ENCODE measurements around the gene SGPL1. TPM values are rescaled to one million over a fixed set of nuclear protein-coding genes. Genes with fewer than 3 reads are reported as not detected.

SGPL1 gene
- polyA plus RNA-seq, 6 donors from 2014 or later = 16.2 to 21.1 (median 17.7) TPM

DNA sequence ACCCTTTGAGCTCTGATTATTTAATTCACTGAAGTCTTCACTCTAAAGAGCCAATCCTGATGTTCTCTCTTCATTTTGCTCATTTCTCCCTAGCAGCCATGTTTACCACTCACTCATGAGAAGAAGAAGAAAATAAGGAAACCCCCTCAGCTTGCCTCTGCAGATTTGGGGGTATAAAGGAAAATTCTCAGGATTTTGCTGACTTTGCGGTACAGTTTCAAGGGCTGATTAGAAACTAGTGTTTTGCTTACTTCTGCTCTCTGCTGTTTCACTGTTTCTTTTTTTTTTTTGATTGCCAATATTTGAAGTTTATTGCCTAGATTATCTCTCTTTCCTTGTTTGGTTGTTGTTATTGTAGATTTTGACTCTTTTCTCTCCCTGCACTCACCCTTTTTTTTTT is 49.2 kb downstream of the SGPL1 start:
- no peak for DNase-seq
- no peaks in the 10 kb centered on the region for H3K27me3 Mint-ChIP-seq
- peaks cover 24 to 32% of the 10 kb centered on the region in 2 donors for H3K36me3 Mint-ChIP-seq
- no peaks in the 10 kb centered on the region for H3K9me3 Mint-ChIP-seq
- H3K4me3 Mint-ChIP-seq = no peak overlapping the region
- H3K27ac Mint-ChIP-seq = peak overlapping the region in 1 of 6 donors; percentile 6
- H3K4me1 Mint-ChIP-seq = peaks cover 0 to 4% (median 0%) of the 10 kb centered on the region in 3 donors
- no peak for ATAC-seq (ENCODE audit: low read depth in 2 of 2)

DNA sequence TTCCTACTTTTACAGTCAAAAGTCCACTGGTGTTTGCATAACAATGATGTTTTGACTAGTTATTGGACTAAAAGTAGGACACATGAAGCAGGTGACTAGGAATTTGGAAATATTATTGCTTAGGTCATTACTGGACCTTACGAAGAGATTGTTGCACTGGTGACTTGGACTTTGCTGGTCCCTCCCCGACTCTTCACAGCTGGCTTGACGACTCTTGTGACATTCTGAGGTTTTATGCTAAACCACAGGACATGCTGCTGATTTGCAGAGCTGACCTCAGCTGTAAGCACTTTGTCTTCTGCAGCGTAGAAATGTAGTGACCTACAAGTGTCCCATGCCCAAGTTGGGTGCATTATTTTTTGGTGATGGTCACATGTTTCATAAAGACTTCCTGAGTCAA is 50.7 kb downstream of the SGPL1 start:
- ATAC-seq (ENCODE audit: low read depth in 2 of 2) (no peak), DNase-seq (no peak)
- Mint-ChIP-seq H3K27me3 (no peaks in the 10 kb centered on the region), H3K4me1 (peaks cover 0 to 4% (median 0%) of the 10 kb centered on the region in 3 donors), H3K4me3 (no peak overlapping the region), H3K27ac (peak overlapping the region in 1 of 6 donors; percentile 39), H3K36me3 (peaks cover 17% of the 10 kb centered on the region in 2 donors), H3K9me3 (no peaks in the 10 kb centered on the region)

DNA sequence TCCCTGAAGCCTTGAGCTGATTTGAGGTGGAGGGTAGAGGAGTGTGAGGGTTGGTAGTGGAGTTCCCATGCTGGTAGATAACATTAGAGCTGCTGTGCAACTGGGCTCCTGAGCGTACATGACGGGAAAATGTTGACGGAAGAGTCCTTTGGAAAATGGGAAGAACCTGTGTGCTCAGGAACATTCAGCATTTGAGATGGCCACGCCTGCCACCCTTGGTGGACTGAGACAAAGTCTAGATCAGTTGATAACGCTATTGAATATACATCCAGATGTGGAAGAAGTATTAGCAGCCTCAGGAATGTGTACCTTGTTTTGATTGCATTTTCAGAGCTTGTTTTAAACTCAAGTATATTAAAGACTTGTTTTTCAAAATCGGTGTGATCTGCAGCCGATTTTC is 56.5 kb downstream of the SGPL1 start:
- Mint-ChIP-seq H3K9me3 (no peaks in the 10 kb centered on the region), H3K36me3 (peaks cover 5 to 17% of the 10 kb centered on the region in 2 donors), H3K4me1 (no peaks in the 10 kb centered on the region), H3K27ac (peak overlapping the region in 1 of 6 donors; percentile 69), H3K4me3 (peak overlapping the region in 1 of 8 donors; percentile 47), H3K27me3 (no peaks in the 10 kb centered on the region)
- DNase-seq (no peak), ATAC-seq (ENCODE audit: low read depth in 2 of 2) (no peak)

DNA sequence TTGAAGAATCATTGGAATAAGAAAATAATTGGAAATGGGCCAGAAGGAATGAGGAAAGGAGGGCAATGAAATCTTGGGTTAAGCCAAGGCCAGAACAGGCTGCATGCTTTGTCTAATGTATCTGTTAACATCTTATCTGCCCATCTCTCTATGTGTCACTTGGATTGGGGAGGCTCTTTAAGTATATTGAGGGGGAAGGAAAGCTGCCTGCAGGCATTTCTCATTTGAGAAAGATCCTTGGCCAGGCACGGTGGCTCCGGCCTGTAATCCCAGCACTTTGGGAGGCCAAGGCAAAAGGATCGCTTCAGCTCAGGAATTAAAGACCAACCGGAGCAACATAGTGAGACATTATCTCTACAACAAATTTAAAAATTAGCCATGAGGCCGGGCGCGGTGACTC is 58.3 kb downstream of the SGPL1 start:
- no peak for ATAC-seq (ENCODE audit: low read depth in 2 of 2)
- no peaks in the 10 kb centered on the region for H3K27me3 Mint-ChIP-seq
- peak overlapping the region in 2 of 6 donors; percentile 9 to 67 for H3K27ac Mint-ChIP-seq
- peaks cover 0 to under 1% (median 0%) of the 10 kb centered on the region in 3 donors for H3K4me1 Mint-ChIP-seq
- H3K9me3 Mint-ChIP-seq = no peaks in the 10 kb centered on the region
- DNase-seq = no peak
- peaks cover 5 to 22% of the 10 kb centered on the region in 2 donors for H3K36me3 Mint-ChIP-seq
- H3K4me3 Mint-ChIP-seq = no peak overlapping the region

DNA sequence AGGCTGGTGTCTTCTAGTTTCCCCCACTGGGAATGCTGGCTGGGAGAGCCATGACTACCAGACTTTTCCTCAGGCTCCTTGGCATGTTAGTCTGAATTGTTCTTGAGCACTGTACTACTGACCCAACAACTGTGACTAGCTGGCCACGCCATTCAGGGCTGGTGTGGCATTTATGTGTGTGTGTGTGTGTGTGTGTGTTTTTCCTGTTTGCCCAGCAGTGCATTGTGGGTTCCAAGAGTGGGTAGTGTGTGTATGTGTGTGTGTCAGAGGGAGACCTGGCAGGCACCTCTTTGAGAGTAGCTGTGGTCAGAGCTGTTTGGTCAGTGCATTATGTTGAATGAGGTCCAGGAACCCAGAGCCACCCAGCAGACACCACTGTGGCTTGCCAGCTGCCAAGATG is 63.5 kb downstream of the SGPL1 start:
- no peak for DNase-seq
- Mint-ChIP-seq H3K27ac (peak overlapping the region in 3 of 6 donors; percentile 9 to 83 (median 25)), H3K9me3 (no peaks in the 10 kb centered on the region), H3K4me1 (peaks cover 4 to 7% (median 5%) of the 10 kb centered on the region in 3 donors), H3K4me3 (no peak overlapping the region), H3K27me3 (no peaks in the 10 kb centered on the region), H3K36me3 (peaks cover 4 to 8% of the 10 kb centered on the region in 2 donors)
- ATAC-seq (ENCODE audit: low read depth in 2 of 2) = no peak

DNA sequence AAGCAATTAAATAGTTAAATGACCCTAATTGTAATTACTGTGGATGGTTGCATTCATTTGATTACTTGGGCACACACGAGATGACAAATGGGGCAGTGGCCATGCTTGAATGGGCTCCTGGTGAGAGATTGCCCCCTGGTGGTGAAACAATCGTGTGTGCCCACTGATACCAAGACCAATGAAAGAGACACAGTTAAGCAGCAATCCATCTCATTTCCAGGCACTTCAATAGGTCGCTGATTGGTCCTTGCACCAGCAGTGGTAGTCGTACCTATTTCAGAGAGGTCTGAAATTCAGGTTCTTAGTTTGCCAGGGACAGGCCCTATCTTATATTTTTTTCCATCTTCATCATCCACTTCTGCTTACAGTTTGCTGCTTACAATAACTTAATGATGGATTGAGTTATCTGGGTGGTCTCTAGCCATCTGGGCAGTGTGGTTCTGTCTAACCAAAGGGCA is 64.4 kb downstream of the SGPL1 start:
- DNase-seq (peak; percentile 66), ATAC-seq (ENCODE audit: low read depth in 2 of 2) (peak; percentile 95 to 98)
- Mint-ChIP-seq H3K4me3 (no peak overlapping the region), H3K9me3 (no peaks in the 10 kb centered on the region), H3K4me1 (peaks cover 4 to 7% (median 5%) of the 10 kb centered on the region in 3 donors), H3K27me3 (no peaks in the 10 kb centered on the region), H3K36me3 (peaks cover 4 to 8% of the 10 kb centered on the region in 2 donors), H3K27ac (peak overlapping the region in 1 of 6 donors; percentile 15)

DNA sequence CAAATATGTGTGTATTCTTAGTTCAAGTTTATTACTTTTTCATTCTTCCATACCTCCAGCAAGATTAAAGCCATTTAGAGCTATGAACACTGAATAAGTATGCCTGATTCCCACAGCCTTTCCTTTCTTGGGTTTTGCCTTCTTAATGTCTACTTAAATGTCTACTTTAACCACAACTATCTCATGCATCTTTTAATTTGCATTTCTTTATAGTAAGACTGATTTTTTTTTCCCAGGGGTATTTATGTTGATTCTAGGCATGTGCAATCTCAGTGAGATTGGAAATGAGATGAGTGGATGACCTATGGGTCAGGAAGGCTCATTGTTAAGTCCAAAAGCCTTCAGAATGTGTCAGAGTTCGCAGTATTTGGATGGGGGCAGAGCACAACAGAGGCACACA is 69.0 kb downstream of the SGPL1 start:
- H3K4me3 Mint-ChIP-seq = peak overlapping the region in 1 of 8 donors; percentile 14
- H3K9me3 Mint-ChIP-seq = no peaks in the 10 kb centered on the region

DNA sequence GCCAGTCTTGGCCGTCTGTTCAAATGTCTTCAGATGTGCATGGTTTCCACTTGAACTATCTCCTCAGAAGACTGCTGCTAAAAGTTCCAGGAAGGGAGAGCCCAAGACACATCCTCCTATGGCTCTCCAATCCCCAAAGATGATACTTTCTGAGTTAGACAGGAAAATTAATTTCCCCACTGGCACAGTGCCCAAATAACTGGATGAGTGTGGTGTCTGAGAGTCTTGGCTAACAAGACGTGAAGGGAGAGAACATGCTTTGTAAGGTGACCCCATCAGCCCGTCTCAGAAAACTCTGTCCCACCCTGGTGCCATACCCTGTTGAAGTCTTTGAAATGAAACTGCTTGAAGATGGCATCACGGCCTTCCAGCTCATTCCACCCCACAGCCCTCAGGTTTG is 69.7 kb downstream of the SGPL1 start:
- H3K27me3 Mint-ChIP-seq = no peaks in the 10 kb centered on the region
- no peak for ATAC-seq (ENCODE audit: low read depth in 2 of 2)
- H3K4me3 Mint-ChIP-seq = peak overlapping the region in 2 of 8 donors; percentile 3 to 88
- H3K36me3 Mint-ChIP-seq = peaks cover 0 to 4% of the 10 kb centered on the region in 2 donors
- H3K9me3 Mint-ChIP-seq = no peaks in the 10 kb centered on the region
- no peak for DNase-seq
- H3K4me1 Mint-ChIP-seq = peaks cover 4 to 14% (median 5%) of the 10 kb centered on the region in 3 donors
- H3K27ac Mint-ChIP-seq = peak overlapping the region in 1 of 6 donors; percentile 47

More for the DNA sequence above, 69.0 kb downstream of the SGPL1 start:
- H3K27me3 Mint-ChIP-seq = no peaks in the 10 kb centered on the region
- no peak for ATAC-seq (ENCODE audit: low read depth in 2 of 2)
- H3K36me3 Mint-ChIP-seq = peaks cover 0 to 4% of the 10 kb centered on the region in 2 donors
- H3K27ac Mint-ChIP-seq = no peak overlapping the region
- DNase-seq = no peak
- H3K4me1 Mint-ChIP-seq = peaks cover 8 to 16% (median 9%) of the 10 kb centered on the region in 3 donors

DNA sequence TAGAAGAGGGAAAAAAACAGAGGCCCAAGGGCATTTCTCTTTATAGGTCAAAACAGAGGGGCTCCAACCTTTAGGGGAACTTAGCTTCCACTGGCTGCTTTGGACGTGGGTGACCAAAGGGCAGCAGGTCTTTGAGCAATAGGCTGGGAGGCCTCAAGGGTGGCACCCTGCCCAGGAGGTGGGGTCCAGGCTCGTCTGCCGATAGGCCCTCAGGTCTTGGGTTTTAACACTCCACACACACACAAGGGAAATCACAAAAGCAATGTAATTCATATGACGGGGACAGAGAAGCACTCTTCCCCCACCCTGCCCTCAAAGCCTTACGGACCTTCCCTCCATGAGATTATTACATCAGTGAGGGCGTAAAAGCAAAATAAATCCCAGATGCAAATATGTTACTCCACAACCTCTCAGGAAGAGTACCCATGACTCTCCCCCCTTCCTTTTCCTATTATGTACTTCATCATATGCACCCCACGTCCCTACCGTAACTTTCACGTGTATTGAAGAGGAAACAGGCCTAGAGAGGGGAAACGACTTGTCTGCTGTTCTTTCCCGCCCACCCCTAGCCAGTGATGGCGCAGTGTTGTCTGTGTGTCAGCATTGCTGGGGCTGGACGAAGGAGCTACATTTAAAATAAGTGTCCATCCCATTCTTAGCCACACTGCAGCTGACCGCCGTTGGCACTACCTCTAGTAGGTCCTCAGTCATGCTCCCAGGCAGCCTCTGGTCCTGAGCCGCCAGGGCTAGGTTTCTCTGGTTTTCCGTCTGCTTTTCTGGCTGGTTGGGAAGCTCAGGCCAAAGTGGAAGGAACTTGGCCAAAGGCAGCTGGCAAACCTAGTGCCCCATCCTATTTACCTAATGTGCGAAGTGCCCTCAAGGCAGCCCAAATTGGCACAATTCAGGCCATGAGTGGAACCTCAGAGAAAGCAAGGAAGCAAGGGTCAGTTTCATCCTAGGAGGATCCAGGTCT is 70.5 kb downstream of the SGPL1 start:
- no peak for DNase-seq
- no peaks in the 10 kb centered on the region for H3K9me3 Mint-ChIP-seq
- peaks cover 0 to 4% of the 10 kb centered on the region in 2 donors for H3K36me3 Mint-ChIP-seq
- H3K27ac Mint-ChIP-seq = peak overlapping the region in 4 of 6 donors; percentile 2 to 53 (median 36)
- H3K27me3 Mint-ChIP-seq = no peaks in the 10 kb centered on the region
- ATAC-seq (ENCODE audit: low read depth in 2 of 2) = no peak
- H3K4me3 Mint-ChIP-seq = peak overlapping the region in 6 of 8 donors; percentile 34 to 88 (median 56)
- H3K4me1 Mint-ChIP-seq = peaks cover 4 to 14% (median 5%) of the 10 kb centered on the region in 3 donors

DNA sequence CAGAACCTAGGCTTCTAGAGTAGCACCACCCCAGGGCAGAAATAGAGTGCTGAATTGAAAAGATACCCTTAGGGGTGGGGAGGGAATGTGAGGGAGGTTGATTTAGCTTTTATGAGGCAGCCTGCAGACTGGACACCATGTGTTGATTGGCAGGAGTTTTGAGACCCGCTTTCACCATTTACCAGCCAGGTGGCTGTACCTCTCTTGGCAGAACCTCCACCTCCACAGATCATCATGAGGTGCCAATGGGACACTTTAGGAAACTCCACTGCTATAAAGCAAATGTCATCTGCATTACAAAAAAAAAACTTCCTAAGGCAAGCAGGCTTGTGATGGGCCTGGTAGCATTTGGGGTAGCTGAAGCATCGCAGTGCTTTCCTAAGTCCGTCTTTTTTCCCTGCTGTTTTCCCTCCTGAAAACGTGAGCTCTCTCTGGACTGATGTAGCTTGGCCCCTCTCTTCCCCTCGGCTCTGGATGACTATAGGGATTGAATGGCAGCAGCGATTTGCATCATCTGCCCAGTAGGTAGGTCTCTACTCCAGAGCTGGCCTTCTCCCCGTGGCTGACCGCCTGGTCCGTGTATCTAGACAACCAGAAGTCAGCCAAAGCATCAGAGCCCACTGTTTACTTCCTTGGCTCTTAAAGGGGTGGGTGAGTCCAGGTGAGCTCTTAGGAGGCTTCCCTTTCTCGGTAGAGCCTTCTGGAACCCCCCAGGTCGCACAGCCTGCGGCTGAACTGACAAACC is 71.3 kb downstream of the SGPL1 start:
- DNase-seq (no peak), ATAC-seq (ENCODE audit: low read depth in 2 of 2) (no peak)
- H3K27ac Mint-ChIP-seq = peak overlapping the region in 1 of 6 donors; percentile 15
- H3K36me3 Mint-ChIP-seq = peaks cover 0 to 4% of the 10 kb centered on the region in 2 donors
- H3K9me3 Mint-ChIP-seq = no peaks in the 10 kb centered on the region
- peak overlapping the region; percentile 61 to 91 (median 86) for H3K4me3 Mint-ChIP-seq
- H3K27me3 Mint-ChIP-seq = no peaks in the 10 kb centered on the region
- H3K4me1 Mint-ChIP-seq = peaks cover 4 to 14% (median 5%) of the 10 kb centered on the region in 3 donors

DNA sequence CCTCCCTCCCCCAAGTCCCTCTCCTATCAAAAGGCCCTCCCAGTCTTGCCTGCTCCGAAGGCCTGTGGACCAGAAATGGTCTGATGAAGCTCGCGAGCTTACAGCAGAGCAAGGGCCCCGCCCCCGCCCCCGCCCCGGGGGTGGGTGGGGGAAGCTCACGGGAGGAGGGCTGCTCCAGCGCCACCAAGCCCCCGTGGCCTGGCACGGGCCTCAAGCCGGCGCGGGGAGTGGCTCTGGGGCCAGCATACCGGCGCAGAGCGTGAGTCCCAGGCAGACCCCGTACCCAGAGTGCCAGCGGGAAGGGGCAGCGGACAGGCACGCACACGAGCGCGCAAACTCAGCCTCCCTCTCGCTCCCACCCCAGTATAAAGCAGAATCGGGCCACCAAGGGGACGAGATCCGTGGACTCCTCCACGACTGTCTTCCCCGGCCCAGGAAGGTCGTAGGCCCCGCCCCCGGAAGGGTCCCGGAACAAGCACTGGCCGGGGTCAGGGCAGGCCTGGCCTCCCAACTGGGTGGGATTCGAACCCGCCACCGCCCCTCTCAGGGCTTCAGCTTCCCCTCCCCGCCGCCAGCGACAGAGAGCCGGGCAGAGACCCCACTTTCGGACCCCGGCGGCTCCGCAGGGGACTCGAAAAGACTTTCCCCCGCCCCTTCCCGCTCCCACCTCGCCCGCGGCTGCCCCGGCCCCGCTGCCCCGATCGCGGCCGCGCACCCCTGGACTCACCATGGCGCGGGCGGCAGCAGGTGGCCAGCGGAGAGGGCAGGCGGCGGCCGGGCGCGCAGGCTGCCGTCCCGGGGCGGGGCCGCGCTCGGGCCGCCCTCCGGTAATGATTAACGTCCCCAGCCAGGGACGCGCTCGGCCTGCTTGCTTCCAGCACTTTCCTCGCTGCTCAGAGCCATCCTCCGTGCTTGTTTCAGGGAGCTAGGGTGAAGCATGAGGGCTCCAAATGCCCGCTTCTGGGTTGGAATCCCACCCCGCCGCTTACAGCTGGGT is 72.4 kb downstream of the SGPL1 start, which contains the start of gene PCBD1:
Gene PCBD1, minus strand, starts transcription at position 762 of the 997 bp plus-strand sequence. Its CDS starts 32 bp downstream, at position 730.
- H3K4me3 Mint-ChIP-seq = peak within 1 kb of the TSS; percentile 80 to 96 (median 90)
- H3K27ac Mint-ChIP-seq = peak within 1 kb of the TSS in 5 of 6 donors; percentile 61 to 92 (median 71)
- no peaks in the 10 kb centered on the region for H3K9me3 Mint-ChIP-seq
- peaks cover 4 to 14% (median 5%) of the 10 kb centered on the region in 3 donors for H3K4me1 Mint-ChIP-seq
- peaks cover 0 to 3% (median 0%) of the 10 kb centered on the region in 3 donors for H3K27me3 Mint-ChIP-seq
- DNase-seq (peak; percentile 61), ATAC-seq (ENCODE audit: low read depth in 2 of 2) (peak; percentile 91 to 92)
- H3K36me3 Mint-ChIP-seq = peaks cover 0 to 4% of the 10 kb centered on the region in 2 donors

DNA sequence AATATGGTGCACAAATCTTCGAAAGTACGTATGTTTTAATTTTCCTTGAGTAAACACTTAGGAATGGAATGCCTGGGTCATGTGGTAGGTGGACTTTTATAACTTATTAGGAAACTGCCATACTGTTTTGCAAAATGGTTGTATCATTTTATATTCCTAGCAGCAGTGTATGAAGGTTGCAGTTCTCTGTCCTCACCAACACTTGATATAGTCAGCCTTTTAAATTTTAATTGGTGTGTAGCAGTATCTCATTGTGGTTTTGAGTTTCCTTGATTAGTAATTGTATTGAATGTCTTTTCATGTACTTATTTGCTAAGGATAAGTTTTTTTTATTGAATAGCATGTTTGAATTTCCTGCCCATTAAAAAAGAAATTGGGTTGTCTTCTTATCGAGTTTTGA is 73.5 kb downstream of the SGPL1 start:
- H3K9me3 Mint-ChIP-seq = no peaks in the 10 kb centered on the region
- no peaks in the 10 kb centered on the region for H3K36me3 Mint-ChIP-seq
- DNase-seq = no peak
- peaks cover 0 to 12% (median 3%) of the 10 kb centered on the region in 3 donors for H3K27me3 Mint-ChIP-seq
- H3K27ac Mint-ChIP-seq = peak overlapping the region in 2 of 6 donors; percentile 21 to 79
- ATAC-seq (ENCODE audit: low read depth in 2 of 2) = no peak
- H3K4me1 Mint-ChIP-seq = peaks cover 4 to 14% (median 5%) of the 10 kb centered on the region in 3 donors
- H3K4me3 Mint-ChIP-seq = peak overlapping the region in 5 of 8 donors; percentile 85 to 96 (median 88)
